ENCODE data around the gene MRPS18A. TPM values are rescaled to one million over a fixed set of nuclear protein-coding genes. Genes with fewer than 3 reads are reported as not detected.

Gene MRPS18A
- total RNA-seq, 1 experiment from 2014 or later: 57.6 TPM

DNA sequence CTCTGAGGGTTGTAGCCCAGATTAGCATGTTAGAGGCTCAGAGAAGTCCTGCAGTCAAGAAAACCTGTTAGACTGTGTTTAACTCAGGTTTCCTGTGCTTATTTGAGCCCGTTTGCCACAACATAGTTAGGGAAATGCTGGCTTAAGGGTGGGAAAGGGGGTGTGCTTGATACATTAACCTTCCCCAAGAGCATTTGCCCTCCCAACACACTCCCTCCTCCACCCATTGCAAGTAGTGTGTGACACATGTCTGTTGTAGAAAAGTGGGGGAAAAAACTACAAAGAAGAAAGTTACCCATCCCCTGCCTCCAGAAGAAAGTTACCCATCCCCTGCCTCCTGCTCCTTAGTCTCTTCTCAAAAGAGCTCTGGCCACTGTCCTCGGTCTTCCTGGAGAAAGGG, 36.8 kb upstream of the MRPS18A start:
- peaks cover 17% of the 10 kb centered on the region for H3K4me1 ChIP-seq (replicated peaks)
- H3K27ac ChIP-seq: no peak overlapping the region
- no peak for DNase-seq (ENCODE audit: low read depth in 1 of 2, low spot score in 2 of 2)
- H3K27me3 ChIP-seq (replicated peaks): 0 out of 2 replicates have a peak, but pooled peaks cover 3% of the 10 kb centered on the region
- no peaks in the 10 kb centered on the region for H3K36me3 ChIP-seq
- H3K4me3 ChIP-seq: no peak overlapping the region
- no peaks in the 10 kb centered on the region for H3K9me3 ChIP-seq (replicated peaks)

DNA sequence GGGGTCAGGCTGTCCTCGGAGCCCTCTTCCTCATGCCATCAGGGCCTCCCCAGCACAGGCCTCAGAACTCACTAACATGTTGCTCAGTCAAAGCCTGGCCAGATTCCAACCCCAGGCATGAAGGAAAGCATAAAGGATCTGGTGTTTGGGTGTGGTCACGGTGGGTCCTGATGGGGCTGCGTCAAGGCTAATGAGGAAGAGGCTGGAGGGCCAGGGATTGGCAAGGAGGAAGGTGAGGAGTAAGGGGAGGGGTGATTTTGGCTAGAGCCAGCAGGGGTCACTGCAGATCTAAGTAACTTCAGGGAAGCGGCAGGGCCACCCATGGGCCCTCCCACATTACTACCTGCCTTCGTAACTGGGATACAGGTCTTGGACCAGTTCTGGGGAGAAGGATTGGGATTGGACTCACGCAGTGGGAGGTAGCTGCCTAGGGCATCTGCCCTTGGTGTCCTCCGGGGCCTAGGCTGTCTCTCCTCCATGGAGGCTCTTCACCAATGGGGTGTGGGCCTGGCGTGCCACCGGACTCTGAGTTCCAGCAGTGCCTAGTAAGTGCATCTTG, 36.2 kb upstream of the MRPS18A start:
- Histone ChIP-seq H3K27me3 (replicated peaks) (0 out of 2 replicates have a peak, but pooled peaks cover 3% of the 10 kb centered on the region), H3K36me3 (no peaks in the 10 kb centered on the region), H3K9me3 (replicated peaks) (no peaks in the 10 kb centered on the region), H3K27ac (no peak overlapping the region), H3K4me1 (replicated peaks) (peaks cover 18% of the 10 kb centered on the region), H3K4me3 (no peak overlapping the region)
- DNase-seq (ENCODE audit: low read depth in 1 of 2, low spot score in 2 of 2): no peak

DNA sequence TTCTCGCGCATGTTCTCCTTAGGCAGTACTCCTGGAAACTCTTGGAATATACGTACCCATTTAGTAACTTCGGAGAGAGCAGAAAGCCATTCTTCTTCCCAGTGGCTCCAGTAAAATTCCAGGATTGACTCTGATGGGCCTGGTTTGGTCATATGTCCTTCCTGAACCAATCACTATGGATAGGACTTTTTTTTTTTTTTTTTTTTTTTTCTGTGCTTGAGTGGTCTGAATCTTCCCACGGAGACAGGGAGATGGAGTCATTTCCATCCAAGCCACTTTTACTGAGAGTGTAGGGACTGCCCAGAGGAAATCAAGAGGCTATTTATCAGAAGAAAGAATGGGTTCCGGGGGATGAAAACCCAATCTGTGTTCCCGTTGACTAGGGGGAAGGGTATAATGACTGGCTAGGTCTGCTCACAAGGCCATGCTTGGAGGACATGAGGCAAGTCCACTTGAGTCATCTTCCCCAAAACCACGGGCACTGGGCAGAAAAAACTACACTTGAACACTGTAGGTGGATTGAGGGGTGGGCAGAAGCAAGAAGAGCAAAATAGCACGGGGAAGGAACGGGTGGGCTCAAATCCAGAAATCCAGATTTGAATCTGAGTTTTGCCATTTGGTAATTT, 35.4 kb upstream of the MRPS18A start:
- no peaks in the 10 kb centered on the region for H3K9me3 ChIP-seq (replicated peaks)
- 0 out of 2 replicates have a peak, but pooled peaks cover 3% of the 10 kb centered on the region for H3K27me3 ChIP-seq (replicated peaks)
- H3K4me3 ChIP-seq: no peak overlapping the region
- peaks cover 25% of the 10 kb centered on the region for H3K4me1 ChIP-seq (replicated peaks)
- no peak overlapping the region for H3K27ac ChIP-seq
- no peaks in the 10 kb centered on the region for H3K36me3 ChIP-seq
- DNase-seq (ENCODE audit: low read depth in 1 of 2, low spot score in 2 of 2): no peak

- Histone ChIP-seq H3K4me1 (replicated peaks) (peaks cover 25% of the 10 kb centered on the region), H3K36me3 (no peaks in the 10 kb centered on the region), H3K27ac (no peak overlapping the region)
Measured at GRCh38 chr6:43720999-43721398, 33.4 kb upstream of the MRPS18A start.

DNA sequence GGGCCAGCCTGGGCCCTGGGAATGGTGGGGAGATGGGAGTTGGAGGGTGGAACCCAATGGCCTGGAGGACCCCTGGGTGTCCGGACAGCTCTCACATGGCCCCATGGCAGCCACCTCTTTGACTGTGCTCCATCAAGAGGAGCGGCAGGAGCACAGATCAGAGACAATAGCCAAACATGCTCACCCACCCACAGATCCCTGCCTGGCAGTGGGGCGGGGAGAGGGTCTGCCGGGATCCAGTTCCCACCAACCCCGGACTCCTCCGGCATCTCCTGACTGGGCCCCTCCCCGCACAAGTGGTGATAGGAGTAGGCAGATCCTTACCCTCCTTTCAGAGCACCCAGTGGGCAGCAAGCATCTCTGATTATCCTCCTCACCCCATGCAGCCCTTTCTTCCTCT, 31.9 kb upstream of the MRPS18A start:
- DNase-seq (ENCODE audit: low read depth in 1 of 2, low spot score in 2 of 2): no peak

More at GRCh38 chr6:43720999-43721398, 33.4 kb upstream of the MRPS18A start:
- Histone ChIP-seq H3K27me3 (replicated peaks) (0 out of 2 replicates have a peak, but pooled peaks cover 3% of the 10 kb centered on the region), H3K4me3 (no peak overlapping the region), H3K9me3 (replicated peaks) (no peaks in the 10 kb centered on the region)
- no peak for DNase-seq (ENCODE audit: low read depth in 1 of 2, low spot score in 2 of 2)

GRCh38 chr6:43718387-43719105, 31.0 kb upstream of the MRPS18A start:
- no peaks in the 10 kb centered on the region for H3K36me3 ChIP-seq

More for the DNA sequence above, 31.9 kb upstream of the MRPS18A start:
- Histone ChIP-seq H3K4me3 (no peak overlapping the region), H3K27me3 (replicated peaks) (0 out of 2 replicates have a peak, but pooled peaks cover 10% of the 10 kb centered on the region), H3K27ac (no peak overlapping the region), H3K4me1 (replicated peaks) (peaks cover 13% of the 10 kb centered on the region), H3K36me3 (no peaks in the 10 kb centered on the region), H3K9me3 (replicated peaks) (no peaks in the 10 kb centered on the region)

GRCh38 chr6:43717822-43718221, 30.2 kb upstream of the MRPS18A start:
- Histone ChIP-seq H3K9me3 (replicated peaks) (no peaks in the 10 kb centered on the region), H3K27me3 (replicated peaks) (0 out of 2 replicates have a peak, but pooled peaks cover 10% of the 10 kb centered on the region), H3K36me3 (no peaks in the 10 kb centered on the region), H3K4me1 (replicated peaks) (peaks cover 8% of the 10 kb centered on the region), H3K27ac (no peak overlapping the region), H3K4me3 (no peak overlapping the region)
- DNase-seq (ENCODE audit: low read depth in 1 of 2, low spot score in 2 of 2): no peak

More at GRCh38 chr6:43718387-43719105, 31.0 kb upstream of the MRPS18A start:
- Histone ChIP-seq H3K4me1 (replicated peaks) (peaks cover 8% of the 10 kb centered on the region), H3K4me3 (no peak overlapping the region), H3K9me3 (replicated peaks) (no peaks in the 10 kb centered on the region), H3K27me3 (replicated peaks) (0 out of 2 replicates have a peak, but pooled peaks cover 10% of the 10 kb centered on the region), H3K27ac (no peak overlapping the region)
- DNase-seq (ENCODE audit: low read depth in 1 of 2, low spot score in 2 of 2): no peak

DNA sequence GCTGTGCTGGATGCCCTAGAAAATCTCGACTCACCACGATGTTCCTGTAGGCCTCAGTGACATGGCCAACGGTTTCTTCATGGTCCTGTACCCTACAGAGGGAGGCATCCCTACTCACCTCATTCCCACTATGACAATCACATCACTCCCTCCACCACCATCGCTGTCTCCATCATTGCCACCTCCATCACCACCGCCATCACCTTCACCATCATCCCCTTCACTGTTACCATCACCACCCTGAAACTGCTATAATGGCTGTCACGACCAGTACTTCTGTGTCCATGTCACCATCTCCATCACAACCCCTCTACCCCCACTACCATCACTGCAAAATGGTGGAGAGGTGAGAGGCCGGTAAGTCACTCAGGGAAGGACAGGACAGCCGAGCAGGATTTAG, 29.8 kb upstream of the MRPS18A start:
- peaks cover 8% of the 10 kb centered on the region for H3K4me1 ChIP-seq (replicated peaks)
- H3K27ac ChIP-seq: no peak overlapping the region
- 0 out of 2 replicates have a peak, but pooled peaks cover 10% of the 10 kb centered on the region for H3K27me3 ChIP-seq (replicated peaks)
- DNase-seq (ENCODE audit: low read depth in 1 of 2, low spot score in 2 of 2): no peak
- H3K4me3 ChIP-seq: no peak overlapping the region
- H3K36me3 ChIP-seq: no peaks in the 10 kb centered on the region
- H3K9me3 ChIP-seq (replicated peaks): no peaks in the 10 kb centered on the region

DNA sequence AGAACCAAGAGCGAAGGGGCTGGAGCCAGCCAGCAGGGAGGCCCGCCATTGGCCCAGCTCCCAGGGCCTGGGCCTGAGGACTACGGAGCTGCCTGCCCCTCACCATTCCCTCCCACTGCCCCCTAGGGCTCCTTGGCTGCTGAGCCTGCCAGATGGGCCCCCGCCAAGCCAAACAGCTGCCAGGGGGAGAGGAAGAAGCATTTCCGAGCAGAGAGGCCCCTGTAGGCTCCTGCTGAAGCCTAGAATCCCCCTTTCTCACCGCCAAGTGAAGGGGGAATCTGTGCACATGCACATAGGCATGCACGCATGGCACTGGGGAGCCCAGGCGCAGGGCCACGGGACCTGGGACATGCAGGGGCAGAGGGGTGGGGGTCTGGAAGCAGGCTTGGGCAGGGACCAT, 28.5 kb upstream of the MRPS18A start:
- no peak for DNase-seq (ENCODE audit: low read depth in 1 of 2, low spot score in 2 of 2)
- H3K27me3 ChIP-seq (replicated peaks): 0 out of 2 replicates have a peak, but pooled peaks cover 7% of the 10 kb centered on the region
- no peak overlapping the region for H3K27ac ChIP-seq
- H3K36me3 ChIP-seq: no peaks in the 10 kb centered on the region
- no peaks in the 10 kb centered on the region for H3K9me3 ChIP-seq (replicated peaks)
- H3K4me3 ChIP-seq: no peak overlapping the region
- H3K4me1 ChIP-seq (replicated peaks): peaks cover 8% of the 10 kb centered on the region

DNA sequence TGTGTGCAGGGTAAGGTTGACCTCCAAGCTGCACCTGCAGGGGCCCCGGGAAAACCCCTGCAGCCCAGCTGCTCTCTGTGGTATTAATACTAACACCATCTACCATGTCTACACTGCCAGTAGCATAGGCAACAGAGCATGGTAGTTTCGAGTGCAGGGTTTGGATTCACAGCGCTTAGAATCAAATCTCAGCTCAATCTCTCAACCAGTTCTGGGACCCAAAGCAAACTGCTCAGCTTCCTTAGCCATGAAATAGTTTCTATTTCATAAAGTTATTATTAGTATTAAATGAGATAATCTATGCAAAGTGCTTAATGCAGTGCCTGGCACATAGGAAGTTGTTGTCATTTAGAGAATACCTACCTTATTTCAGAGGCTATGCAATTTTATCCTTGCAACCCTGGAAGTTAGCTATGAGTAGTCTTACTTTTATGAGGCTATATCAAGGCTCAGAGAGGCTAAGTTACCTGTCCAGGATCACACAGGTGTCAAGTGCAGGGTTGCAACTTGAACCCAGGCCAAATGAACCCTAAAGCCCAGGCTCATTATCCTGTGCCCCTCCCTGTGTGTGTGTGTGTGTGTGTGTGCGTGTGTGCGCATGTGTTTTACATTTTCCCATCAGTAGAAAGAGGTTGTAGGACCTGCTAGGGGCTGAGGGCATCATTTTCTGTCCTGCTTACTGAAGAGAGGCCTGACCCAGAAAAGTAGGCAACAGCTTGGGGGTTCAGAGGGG, 27.6 kb upstream of the MRPS18A start:
- DNase-seq (ENCODE audit: low read depth in 1 of 2, low spot score in 2 of 2): no peak
- H3K27me3 ChIP-seq (replicated peaks): 0 out of 2 replicates have a peak, but pooled peaks cover 7% of the 10 kb centered on the region
- H3K4me1 ChIP-seq (replicated peaks): peaks cover 8% of the 10 kb centered on the region
- no peaks in the 10 kb centered on the region for H3K36me3 ChIP-seq
- no peak overlapping the region for H3K4me3 ChIP-seq
- no peaks in the 10 kb centered on the region for H3K9me3 ChIP-seq (replicated peaks)
- H3K27ac ChIP-seq: no peak overlapping the region

DNA sequence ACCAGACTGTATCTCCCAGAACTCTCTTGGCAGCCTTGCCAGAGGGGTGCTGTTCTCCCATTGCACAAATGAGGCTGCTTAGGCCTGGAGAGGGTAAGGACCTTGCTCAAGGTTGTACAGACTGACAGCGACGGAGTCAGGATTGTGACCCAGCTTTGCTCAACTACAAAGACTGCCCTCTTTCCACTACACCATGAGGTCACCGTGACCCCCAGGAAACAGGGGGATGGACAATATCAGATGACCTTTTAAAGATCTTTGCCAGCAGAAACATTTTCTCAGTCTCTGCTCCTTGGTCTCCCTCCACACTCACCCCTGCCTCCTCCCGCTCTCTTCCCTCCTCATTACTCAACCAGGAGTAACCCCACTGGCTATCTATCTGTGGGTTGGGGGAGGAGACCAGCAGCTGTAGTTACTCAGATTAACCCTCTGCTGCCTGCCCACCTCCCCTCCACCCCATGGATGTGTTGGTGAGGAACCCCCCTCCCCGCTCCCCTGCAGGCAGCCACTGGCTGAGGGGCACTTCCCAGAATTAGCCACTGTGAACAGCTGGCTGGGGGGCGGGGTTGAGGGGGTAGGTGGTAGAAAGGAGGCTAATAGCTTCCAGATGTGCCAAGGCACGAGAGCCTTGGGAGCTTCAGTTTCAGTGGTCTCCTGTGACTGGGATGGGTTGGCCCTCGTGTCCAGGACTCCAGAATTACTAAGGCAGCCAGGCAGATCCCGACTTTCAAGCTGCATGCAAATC, 26.9 kb upstream of the MRPS18A start:
- Histone ChIP-seq H3K4me3 (no peak overlapping the region), H3K4me1 (replicated peaks) (peaks cover 10% of the 10 kb centered on the region), H3K27ac (no peak overlapping the region), H3K27me3 (replicated peaks) (0 out of 2 replicates have a peak, but pooled peaks cover 7% of the 10 kb centered on the region), H3K9me3 (replicated peaks) (no peaks in the 10 kb centered on the region), H3K36me3 (no peaks in the 10 kb centered on the region)
- DNase-seq (ENCODE audit: low read depth in 1 of 2, low spot score in 2 of 2): no peak

GRCh38 chr6:43713643-43714310, 26.2 kb upstream of the MRPS18A start:
- no peak overlapping the region for H3K4me3 ChIP-seq
- 0 out of 2 replicates have a peak, but pooled peaks cover 7% of the 10 kb centered on the region for H3K27me3 ChIP-seq (replicated peaks)
- H3K4me1 ChIP-seq (replicated peaks): peaks cover 13% of the 10 kb centered on the region
- H3K36me3 ChIP-seq: no peaks in the 10 kb centered on the region
- H3K9me3 ChIP-seq (replicated peaks): no peaks in the 10 kb centered on the region
- DNase-seq (ENCODE audit: low read depth in 1 of 2, low spot score in 2 of 2): no peak
- no peak overlapping the region for H3K27ac ChIP-seq

All from SJSA1 (cell line).